Right renal cortex interstitium (tissue), 3 donors: ENCODE measurements around the gene NR6A1. TPM values are rescaled to one million over a fixed set of nuclear protein-coding genes. Genes with fewer than 3 reads are reported as not detected.
"Not testable (repeated sequence)": the region's sequence is repeated elsewhere in the genome, so short reads cannot be mapped to it uniquely, and the experiment has no call there.

Experiments
- DNase-seq, 3 donors: peaks; one replicate each; pipeline ENCODE4 v3.0.0-alpha.2; 2013; ENCODE audit warnings: low read depth in 3 of 3, low spot score in 2 of 3
- polyA plus RNA-seq, 3 donors: library from polyadenylated mRNA; unstranded; fragments of 120-200 nt; gene quantifications; one replicate each; pipeline ENCODE4 v1.2.1, GENCODE V29; 2013; ENCODE audit not compliant: insufficient read length in 3 of 3

NR6A1 gene
- polyA plus RNA-seq, 3 donors = 0.57 to 1.1 (median 0.89) TPM

GRCh38 chr9:124623966-124624734, 147.0 kb downstream of the NR6A1 start:
- DNase-seq = no peak

- no peak for DNase-seq
These were observed 148.2 kb downstream of the NR6A1 start for GRCh38 chr9:124622882-124623281.

GRCh38 chr9:124621371-124622328, 149.5 kb downstream of the NR6A1 start:
- DNase-seq = no peak

GRCh38 chr9:124618476-124618875, 152.6 kb downstream of the NR6A1 start:
- no peak for DNase-seq

GRCh38 chr9:124617477-124618141, 153.5 kb downstream of the NR6A1 start:
- DNase-seq = peak; percentile 58 to 70 (median 65)

- DNase-seq = no peak
These were observed 154.2 kb downstream of the NR6A1 start for GRCh38 chr9:124616961-124617360.

- DNase-seq = not testable (repeated sequence)
These were observed 155.3 kb downstream of the NR6A1 start for GRCh38 chr9:124615840-124616239.

GRCh38 chr9:124615100-124615742, 155.9 kb downstream of the NR6A1 start:
- no peak for DNase-seq

GRCh38 chr9:124613849-124614248, 157.3 kb downstream of the NR6A1 start:
- no peak for DNase-seq

- DNase-seq = no peak
These were observed 160.0 kb downstream of the NR6A1 start for GRCh38 chr9:124611106-124611505.

GRCh38 chr9:124606027-124606426, 165.1 kb downstream of the NR6A1 start:
- no peak for DNase-seq

GRCh38 chr9:124605258-124605657, 165.9 kb downstream of the NR6A1 start:
- no peak for DNase-seq

- no peak for DNase-seq
These were observed 168.5 kb downstream of the NR6A1 start for GRCh38 chr9:124602632-124603031.

- no peak for DNase-seq
These were observed 168.9 kb downstream of the NR6A1 start for GRCh38 chr9:124602204-124602603.

- no peak for DNase-seq
These were observed 170.7 kb downstream of the NR6A1 start for GRCh38 chr9:124600407-124600806.

- DNase-seq = no peak
These were observed 171.9 kb downstream of the NR6A1 start for GRCh38 chr9:124599121-124599795.

GRCh38 chr9:124598048-124598447, 173.1 kb downstream of the NR6A1 start:
- DNase-seq = no peak

GRCh38 chr9:124596172-124596839, 174.8 kb downstream of the NR6A1 start:
- no peak for DNase-seq

GRCh38 chr9:124595743-124596142, 175.4 kb downstream of the NR6A1 start:
- no peak for DNase-seq
